BE2C (cell line): ENCODE data around the gene GPALPP1.
"Not testable (repeated sequence)": the region's sequence is repeated elsewhere in the genome, so short reads cannot be mapped to it uniquely, and the experiment has no call there.

Experiments
- DNase-seq: peaks from one replicate; pipeline ENCODE4 v3.0.0-alpha.2; 2020
- H3K27me3 ChIP-seq: fragments of 250-450 bp; sonication (Bioruptor Pico); 2 replicates; pipeline ENCODE4 v1.5.1; 2020; ENCODE audit warnings: mild to moderate bottlenecking
- H3K36me3 ChIP-seq: fragments of 250-450 bp; sonication (Bioruptor Pico); 2 replicates; pipeline ENCODE4 v1.5.1; 2020; ENCODE audit warnings: mild to moderate bottlenecking
- H3K4me1 ChIP-seq: fragments of 250-450 bp; sonication (Bioruptor Pico); 2 replicates; pipeline ENCODE4 v1.5.1; 2020
- H3K4me3 ChIP-seq: 2 replicates; pipeline ENCODE4 v1.5.1; 2011; ENCODE audit warnings: low read depth, low read length
- H3K9me3 ChIP-seq: fragments of 250-450 bp; sonication (Bioruptor Pico); 2 replicates; pipeline ENCODE4 v1.5.1; 2020
- TF ChIP-seq, protein P1 (sequence below): IDR thresholded peaks from 2 replicates; pipeline ENCODE4 v1.5.1; 2012; ENCODE audit warnings: mild to moderate bottlenecking, low read depth, low read length

Gene GPALPP1

DNA sequence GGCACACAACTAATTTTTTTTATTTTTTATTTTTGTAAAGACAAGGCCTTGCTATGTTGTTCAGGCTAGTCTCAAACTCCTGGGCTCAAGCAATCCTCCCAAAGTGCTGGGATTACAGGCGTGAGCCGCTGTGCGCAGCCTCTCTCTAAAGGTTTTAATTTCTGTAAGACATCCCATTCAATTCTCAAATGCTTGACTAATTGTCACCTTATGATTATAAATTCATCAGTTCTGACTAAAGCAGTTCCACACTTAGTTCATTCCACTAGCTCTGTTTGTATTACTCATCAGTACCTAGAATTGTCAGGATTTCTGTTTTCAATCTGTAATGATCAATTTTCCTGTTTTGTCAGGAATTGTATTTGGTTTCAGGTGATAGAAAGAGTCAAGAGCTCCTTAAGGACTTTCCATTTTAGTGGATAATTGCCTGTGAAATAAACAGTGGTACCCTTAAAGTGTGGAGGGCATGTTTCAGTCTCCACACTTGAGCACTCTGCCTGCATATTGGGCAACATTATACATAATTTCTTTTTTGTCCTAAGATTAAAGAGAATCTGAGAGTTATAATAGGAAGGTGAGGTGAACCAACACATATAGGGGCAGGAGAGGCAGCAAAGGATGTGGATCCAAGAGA, 27.6 kb downstream of the GPALPP1 start:
- Histone ChIP-seq H3K4me1 (no peaks in the 10 kb centered on the region), H3K27me3 (no peaks in the 10 kb centered on the region), H3K36me3 (peaks cover 46% of the 10 kb centered on the region), H3K9me3 (no peaks in the 10 kb centered on the region), H3K4me3 (no peak overlapping the region)
- TF ChIP-seq, protein P1, sequence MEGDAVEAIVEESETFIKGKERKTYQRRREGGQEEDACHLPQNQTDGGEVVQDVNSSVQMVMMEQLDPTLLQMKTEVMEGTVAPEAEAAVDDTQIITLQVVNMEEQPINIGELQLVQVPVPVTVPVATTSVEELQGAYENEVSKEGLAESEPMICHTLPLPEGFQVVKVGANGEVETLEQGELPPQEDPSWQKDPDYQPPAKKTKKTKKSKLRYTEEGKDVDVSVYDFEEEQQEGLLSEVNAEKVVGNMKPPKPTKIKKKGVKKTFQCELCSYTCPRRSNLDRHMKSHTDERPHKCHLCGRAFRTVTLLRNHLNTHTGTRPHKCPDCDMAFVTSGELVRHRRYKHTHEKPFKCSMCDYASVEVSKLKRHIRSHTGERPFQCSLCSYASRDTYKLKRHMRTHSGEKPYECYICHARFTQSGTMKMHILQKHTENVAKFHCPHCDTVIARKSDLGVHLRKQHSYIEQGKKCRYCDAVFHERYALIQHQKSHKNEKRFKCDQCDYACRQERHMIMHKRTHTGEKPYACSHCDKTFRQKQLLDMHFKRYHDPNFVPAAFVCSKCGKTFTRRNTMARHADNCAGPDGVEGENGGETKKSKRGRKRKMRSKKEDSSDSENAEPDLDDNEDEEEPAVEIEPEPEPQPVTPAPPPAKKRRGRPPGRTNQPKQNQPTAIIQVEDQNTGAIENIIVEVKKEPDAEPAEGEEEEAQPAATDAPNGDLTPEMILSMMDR, result no peak
- DNase-seq, result no peak

DNA sequence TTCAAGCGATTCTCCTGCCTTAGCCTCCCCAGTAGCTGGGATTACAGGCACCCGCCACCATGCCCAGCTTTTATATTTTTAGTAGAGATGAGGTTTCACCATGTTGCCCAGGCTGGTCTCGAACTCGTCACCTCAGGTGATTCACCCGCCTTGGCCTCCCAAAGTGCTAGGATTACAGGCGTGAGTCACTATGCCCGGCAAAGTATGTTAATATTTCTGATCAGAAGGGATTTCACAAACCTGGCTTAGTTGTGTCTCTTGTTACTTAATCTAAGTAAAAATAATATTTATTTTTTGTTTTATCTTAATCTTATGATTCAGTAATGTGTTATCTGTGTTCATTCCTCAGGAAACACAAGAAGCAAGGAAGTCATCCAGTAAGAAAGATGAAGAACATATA, 30.6 kb downstream of the GPALPP1 start:
- not testable (repeated sequence) for H3K27me3 ChIP-seq, H3K9me3 ChIP-seq, H3K4me1 ChIP-seq, H3K4me3 ChIP-seq, DNase-seq
- peaks cover 53% of the 10 kb centered on the region for H3K36me3 ChIP-seq

DNA sequence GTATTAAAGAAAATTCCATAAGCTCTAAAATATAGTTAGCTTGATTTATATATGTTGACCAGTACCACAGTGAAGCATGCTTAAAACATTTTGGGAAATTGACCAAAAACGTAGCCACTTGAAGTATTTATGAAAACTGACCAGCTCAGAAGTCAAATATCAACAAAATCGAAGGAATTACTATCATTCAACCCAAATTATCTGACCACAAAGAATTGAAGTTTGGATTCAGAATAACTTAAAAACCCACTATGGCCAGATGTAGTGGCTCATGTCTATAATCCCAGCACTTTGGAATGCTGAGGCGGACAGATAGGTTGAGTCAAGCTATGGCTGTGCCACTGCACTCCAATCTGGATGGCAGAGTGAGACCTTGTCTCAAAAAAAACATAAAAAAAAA, 31.9 kb downstream of the GPALPP1 start:
- H3K27me3 ChIP-seq, result no peaks in the 10 kb centered on the region
- peaks cover 44% of the 10 kb centered on the region for H3K36me3 ChIP-seq
- TF ChIP-seq, protein P1, result no peak
- H3K4me3 ChIP-seq, result no peak overlapping the region
- DNase-seq, result no peak
- no peaks in the 10 kb centered on the region for H3K9me3 ChIP-seq
- no peaks in the 10 kb centered on the region for H3K4me1 ChIP-seq

DNA sequence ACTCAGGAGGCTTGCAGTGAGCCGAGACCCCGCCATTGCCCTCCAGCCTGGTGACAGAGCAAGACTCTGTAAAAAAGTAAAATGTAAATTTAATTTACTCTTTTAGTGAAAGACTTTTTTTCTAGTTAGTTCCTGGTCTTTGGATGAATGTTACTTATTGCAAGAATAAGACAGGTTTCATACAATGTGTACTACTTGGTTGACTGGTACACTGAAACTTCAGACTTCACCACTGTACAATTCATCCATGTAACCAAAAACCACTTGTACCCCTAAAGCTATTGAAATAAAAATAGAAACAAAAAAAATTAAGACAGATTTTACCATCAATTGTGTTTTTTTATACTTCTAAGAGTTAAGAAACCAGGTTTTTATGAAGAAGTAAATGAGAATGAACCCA, 35.5 kb downstream of the GPALPP1 start:
- H3K4me1 ChIP-seq, result no peaks in the 10 kb centered on the region
- H3K36me3 ChIP-seq, result peaks cover 40% of the 10 kb centered on the region
- no peaks in the 10 kb centered on the region for H3K27me3 ChIP-seq
- TF ChIP-seq, protein P1, result no peak
- DNase-seq, result no peak
- no peak overlapping the region for H3K4me3 ChIP-seq
- H3K9me3 ChIP-seq, result no peaks in the 10 kb centered on the region

DNA sequence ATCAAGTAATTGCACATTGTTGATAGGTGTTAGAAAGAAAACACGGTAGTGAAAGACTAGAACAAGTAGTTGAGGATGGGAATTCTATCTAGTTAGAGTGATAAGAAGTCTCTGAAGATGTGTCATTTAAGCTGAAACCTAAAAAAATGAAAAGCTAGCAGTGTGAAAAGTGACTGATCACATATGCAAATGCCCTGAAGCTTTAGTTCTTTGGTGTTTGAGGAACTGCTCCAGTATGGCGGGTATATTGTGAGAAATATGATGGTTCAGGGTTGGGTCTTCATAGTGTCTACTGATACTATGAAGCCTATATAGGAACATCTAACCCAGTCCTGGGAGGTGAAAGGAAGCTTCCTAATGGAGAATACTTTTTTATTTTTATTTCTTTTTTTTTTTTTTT, 45.0 kb downstream of the GPALPP1 start:
- no peak overlapping the region for H3K4me3 ChIP-seq
- no peak for DNase-seq
- H3K9me3 ChIP-seq, result no peaks in the 10 kb centered on the region
- no peaks in the 10 kb centered on the region for H3K36me3 ChIP-seq
- H3K4me1 ChIP-seq, result no peaks in the 10 kb centered on the region
- no peaks in the 10 kb centered on the region for H3K27me3 ChIP-seq
- TF ChIP-seq, protein P1, result no peak

DNA sequence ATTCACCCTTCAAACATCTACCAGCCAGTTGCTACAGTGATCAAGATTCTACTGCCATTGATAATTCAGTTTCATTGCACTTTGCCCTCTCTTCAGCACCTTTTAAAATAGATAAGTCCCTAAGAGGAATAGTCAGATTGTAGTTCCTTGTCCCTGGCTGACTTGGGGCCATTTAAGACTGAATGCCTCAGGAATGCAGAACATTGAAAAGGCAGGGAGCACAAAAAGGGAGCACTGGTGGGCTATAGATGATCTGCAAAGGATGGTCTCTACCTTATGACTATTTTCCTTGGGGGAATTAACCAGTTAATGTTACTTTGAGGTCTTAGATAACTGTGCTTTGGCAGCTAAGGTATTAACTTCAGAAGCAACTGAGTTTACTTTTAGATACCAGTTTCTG, 46.9 kb downstream of the GPALPP1 start:
- Histone ChIP-seq H3K9me3 (no peaks in the 10 kb centered on the region), H3K27me3 (no peaks in the 10 kb centered on the region), H3K4me3 (no peak overlapping the region), H3K4me1 (no peaks in the 10 kb centered on the region), H3K36me3 (no peaks in the 10 kb centered on the region)
- no peak for DNase-seq
- TF ChIP-seq, protein P1, result no peak

DNA sequence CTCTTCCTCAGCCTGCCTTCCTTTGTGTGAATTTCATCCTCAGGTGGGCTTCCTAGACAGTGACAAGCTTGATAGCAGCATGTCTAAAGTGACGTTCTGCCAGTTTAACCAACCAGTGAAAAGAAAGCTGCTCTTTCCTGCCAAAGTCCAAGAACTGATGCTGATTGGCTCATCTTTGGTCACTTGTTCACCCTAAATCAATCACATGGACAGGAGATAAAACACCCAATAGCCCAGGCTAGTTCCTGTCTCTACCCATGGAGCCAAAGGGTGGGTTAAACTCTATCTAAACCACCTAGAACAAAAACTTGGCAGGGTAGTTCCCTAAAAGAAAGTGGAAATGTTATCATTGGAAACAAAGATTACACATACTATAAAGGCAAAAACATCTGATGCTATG, 50.8 kb downstream of the GPALPP1 start:
- Histone ChIP-seq H3K36me3 (no peaks in the 10 kb centered on the region), H3K27me3 (no peaks in the 10 kb centered on the region), H3K4me3 (no peak overlapping the region), H3K4me1 (no peaks in the 10 kb centered on the region), H3K9me3 (no peaks in the 10 kb centered on the region)
- DNase-seq, result no peak
- TF ChIP-seq, protein P1, result no peak
